HFFc6 (cell line): ENCODE data around the gene LTA4H. TPM values are rescaled to one million over a fixed set of nuclear protein-coding genes. Genes with fewer than 3 reads are reported as not detected.

Experiments
- DNase-seq: peaks from one replicate; pipeline ENCODE4 v3.0.0-alpha.2; 2018
- H3K27ac Mint-ChIP-seq: 2 replicates; pipeline ENCODE4 v1.8.0; 2020; ENCODE audit warnings: mild to moderate bottlenecking, mixed read lengths
- H3K27me3 Mint-ChIP-seq: 2 replicates; pipeline ENCODE4 v1.8.0; 2021; ENCODE audit warnings: mild to moderate bottlenecking, moderate library complexity, mixed read lengths; ENCODE audit not compliant: insufficient read depth
- H3K36me3 Mint-ChIP-seq: 2 replicates; pipeline ENCODE4 v1.8.0; 2021; ENCODE audit warnings: low read depth, mixed read lengths
- H3K4me1 Mint-ChIP-seq: 2 replicates; pipeline ENCODE4 v1.8.0; 2020; ENCODE audit warnings: low read depth, mixed read lengths
- H3K4me3 Mint-ChIP-seq: 2 replicates; pipeline ENCODE4 v1.8.0; 2020; ENCODE audit warnings: mild to moderate bottlenecking, moderate library complexity, mixed read lengths
- H3K9me3 Mint-ChIP-seq: 2 replicates; pipeline ENCODE4 v1.8.0; 2020; ENCODE audit warnings: mild to moderate bottlenecking, mixed read lengths
- total RNA-seq, 6 experiments: library from RNA; stranded (reverse); fragmentation: NEBNext Ultra II Directional; extraction: Animal tissue kit (Norgen Biotek cat#: 25700); gene quantifications; 2 replicates in 1 of 6; 3 replicates in 5 of 6; pipeline ENCODE4 v1.2.3, GENCODE V29; 2021
- TF ChIP-seq, protein P1 (sequence below): fragments of 200-600 bp; sonication (generic); IDR thresholded peaks from 2 replicates; pipeline ENCODE4 v1.5.0; 2021; ENCODE audit warnings: antibody characterized with exemption, mild to moderate bottlenecking

LTA4H gene
- total RNA-seq, 6 experiments from 2014 or later, result 50.2 to 59.0 (median 51.6) TPM

DNA sequence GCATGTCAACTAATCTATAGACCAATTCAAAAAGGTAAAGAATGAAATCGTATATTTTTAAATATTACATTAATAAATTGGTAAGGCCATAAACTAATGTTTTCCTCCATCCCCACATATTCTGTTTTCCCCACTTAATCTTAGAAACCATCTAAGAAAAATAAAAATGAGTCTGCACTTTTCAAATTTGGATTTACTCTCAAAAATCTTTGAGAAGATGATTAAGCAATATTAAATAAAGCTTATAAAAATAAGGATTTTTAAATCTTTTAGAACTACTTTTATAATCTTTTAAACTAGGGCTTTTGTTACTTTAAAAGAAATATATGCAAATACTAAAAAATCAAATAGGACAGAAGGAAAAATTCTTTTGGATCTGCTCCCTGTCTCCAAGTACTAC lies 28.7 kb downstream of the LTA4H start:
- Mint-ChIP-seq H3K9me3 (no peaks in the 10 kb centered on the region), H3K4me1 (no peaks in the 10 kb centered on the region), H3K27ac (no peak overlapping the region), H3K27me3 (no peaks in the 10 kb centered on the region), H3K4me3 (no peak overlapping the region), H3K36me3 (no peaks in the 10 kb centered on the region; the same call in none of the 2 replicates)
- no peak for DNase-seq
- TF ChIP-seq, protein P1, sequence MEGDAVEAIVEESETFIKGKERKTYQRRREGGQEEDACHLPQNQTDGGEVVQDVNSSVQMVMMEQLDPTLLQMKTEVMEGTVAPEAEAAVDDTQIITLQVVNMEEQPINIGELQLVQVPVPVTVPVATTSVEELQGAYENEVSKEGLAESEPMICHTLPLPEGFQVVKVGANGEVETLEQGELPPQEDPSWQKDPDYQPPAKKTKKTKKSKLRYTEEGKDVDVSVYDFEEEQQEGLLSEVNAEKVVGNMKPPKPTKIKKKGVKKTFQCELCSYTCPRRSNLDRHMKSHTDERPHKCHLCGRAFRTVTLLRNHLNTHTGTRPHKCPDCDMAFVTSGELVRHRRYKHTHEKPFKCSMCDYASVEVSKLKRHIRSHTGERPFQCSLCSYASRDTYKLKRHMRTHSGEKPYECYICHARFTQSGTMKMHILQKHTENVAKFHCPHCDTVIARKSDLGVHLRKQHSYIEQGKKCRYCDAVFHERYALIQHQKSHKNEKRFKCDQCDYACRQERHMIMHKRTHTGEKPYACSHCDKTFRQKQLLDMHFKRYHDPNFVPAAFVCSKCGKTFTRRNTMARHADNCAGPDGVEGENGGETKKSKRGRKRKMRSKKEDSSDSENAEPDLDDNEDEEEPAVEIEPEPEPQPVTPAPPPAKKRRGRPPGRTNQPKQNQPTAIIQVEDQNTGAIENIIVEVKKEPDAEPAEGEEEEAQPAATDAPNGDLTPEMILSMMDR, result no peak

DNA sequence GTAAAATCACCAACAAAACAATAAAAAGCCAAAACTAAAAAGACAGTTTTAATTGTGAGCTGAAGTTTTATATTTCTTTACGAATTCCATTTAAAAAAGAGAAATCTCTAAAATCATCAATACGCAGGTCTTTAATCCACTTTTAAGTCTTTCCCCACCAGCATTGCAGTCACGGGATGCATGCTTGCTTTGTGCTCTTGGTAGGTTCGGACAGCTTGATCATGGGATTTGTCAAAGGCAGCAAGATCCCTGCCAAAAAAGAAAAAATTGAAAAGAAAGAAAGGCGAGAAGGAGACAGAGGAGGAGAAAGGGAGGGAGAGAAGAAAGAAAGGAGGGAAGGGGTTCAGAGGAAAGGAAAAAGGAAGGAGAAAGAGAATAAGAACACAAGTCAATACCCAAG lies 34.5 kb downstream of the LTA4H start:
- H3K27me3 Mint-ChIP-seq, result no peaks in the 10 kb centered on the region; the same call in 1 of the 2 replicates
- H3K27ac Mint-ChIP-seq, result no peak overlapping the region
- DNase-seq, result no peak
- H3K4me1 Mint-ChIP-seq, result peaks cover 9% of the 10 kb centered on the region
- H3K4me3 Mint-ChIP-seq, result no peak overlapping the region
- no peaks in the 10 kb centered on the region; the same call in 1 of the 2 replicates for H3K36me3 Mint-ChIP-seq
- TF ChIP-seq, protein P1, result no peak
- no peaks in the 10 kb centered on the region for H3K9me3 Mint-ChIP-seq

DNA sequence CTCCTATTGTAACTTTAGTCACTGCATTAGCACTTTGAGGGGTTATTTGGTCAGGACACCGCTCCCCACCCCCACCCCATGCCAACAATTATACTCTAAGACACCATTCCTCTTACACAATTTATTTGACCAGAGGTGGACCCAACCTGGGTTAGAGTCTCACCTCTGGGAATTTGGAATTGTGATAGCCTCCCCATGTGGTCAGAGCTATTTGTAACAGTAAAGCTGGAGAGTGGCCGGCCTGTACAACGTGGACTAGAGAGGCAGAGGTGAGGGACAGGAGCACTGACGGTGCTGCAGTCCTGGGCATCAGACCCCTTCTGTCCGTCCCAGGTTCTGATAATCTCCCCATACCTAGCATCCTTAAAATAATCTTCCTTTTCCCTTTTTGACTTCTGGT lies 35.9 kb downstream of the LTA4H start:
- TF ChIP-seq, protein P1, result no peak
- Mint-ChIP-seq H3K27ac (no peak overlapping the region), H3K36me3 (no peaks in the 10 kb centered on the region; the same call in 1 of the 2 replicates), H3K27me3 (no peaks in the 10 kb centered on the region; the same call in 1 of the 2 replicates), H3K4me3 (no peak overlapping the region), H3K4me1 (peaks cover 14% of the 10 kb centered on the region), H3K9me3 (no peaks in the 10 kb centered on the region)
- DNase-seq, result no peak

DNA sequence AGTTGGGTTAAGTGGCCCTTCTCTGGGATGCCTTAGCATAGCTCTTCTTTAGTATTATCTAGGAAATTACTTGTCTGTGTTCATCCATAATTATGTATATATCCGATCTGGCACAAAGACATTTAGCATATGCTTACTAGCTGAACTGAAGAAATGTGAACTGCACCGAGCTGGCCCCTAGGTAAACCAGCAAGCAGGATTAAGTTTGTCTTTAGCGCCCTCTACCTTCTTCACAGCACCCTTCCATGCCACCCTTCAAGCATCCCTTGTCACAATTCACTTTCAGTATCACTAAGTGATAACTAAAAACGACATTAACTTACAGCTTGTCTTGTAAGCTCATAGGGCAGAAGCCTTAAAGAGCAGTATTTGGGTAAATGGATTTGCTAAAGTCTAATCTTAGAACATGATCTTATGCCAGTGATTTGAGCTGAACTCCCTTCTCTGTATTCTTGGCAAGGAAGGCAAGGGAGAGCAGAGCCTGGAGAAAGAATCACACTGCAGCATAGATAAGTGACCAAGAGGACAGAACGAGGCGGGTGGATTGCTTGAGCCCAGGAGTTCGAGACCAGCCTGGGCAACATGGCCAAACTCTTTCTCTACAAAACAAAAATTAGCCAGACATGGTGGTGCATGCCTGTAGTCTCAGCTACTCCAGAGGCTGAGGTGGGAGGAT lies 36.6 kb downstream of the LTA4H start:
- no peaks in the 10 kb centered on the region for H3K36me3 Mint-ChIP-seq
- DNase-seq, result peak; percentile 27
- no peak overlapping the region for H3K27ac Mint-ChIP-seq
- TF ChIP-seq, protein P1, result peak; percentile 77
- no peak overlapping the region for H3K4me3 Mint-ChIP-seq
- no peaks in the 10 kb centered on the region; the same call in none of the 2 replicates for H3K27me3 Mint-ChIP-seq
- H3K4me1 Mint-ChIP-seq, result peaks cover 14% of the 10 kb centered on the region
- H3K9me3 Mint-ChIP-seq, result no peaks in the 10 kb centered on the region

DNA sequence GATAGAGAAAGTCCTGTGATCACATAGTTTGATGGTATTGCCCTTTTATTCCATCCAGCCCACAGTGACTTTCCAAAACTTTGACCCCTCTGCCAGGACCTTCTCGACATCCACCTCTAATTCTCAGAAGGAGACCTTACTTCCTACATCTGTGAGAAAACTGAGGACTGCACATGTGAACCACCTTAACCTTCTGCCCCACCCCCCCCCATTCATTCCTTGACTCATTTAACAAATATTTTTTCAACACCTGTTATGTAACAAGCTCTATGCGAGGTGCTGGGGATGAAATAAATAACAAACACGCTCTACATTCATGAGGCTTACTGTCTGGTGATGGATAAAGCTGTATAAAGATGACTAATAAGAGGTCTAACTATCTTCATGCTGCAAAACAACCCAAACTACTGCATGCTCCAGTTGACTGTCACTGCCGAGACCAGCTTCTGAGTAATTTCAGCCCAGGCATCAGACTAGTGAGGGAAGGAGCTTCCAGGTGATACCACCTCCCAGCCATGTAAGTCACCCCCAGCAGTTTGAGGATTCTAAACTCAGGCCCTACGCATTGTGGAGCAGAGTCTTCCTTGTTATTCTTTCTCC lies 37.4 kb downstream of the LTA4H start:
- TF ChIP-seq, protein P1, result no peak
- Mint-ChIP-seq H3K4me3 (no peak overlapping the region), H3K27ac (no peak overlapping the region), H3K27me3 (peaks cover 4% of the 10 kb centered on the region), H3K9me3 (no peaks in the 10 kb centered on the region), H3K36me3 (no peaks in the 10 kb centered on the region), H3K4me1 (peaks cover 14% of the 10 kb centered on the region)
- no peak for DNase-seq
